ENCODE results near the gene CLSTN3.

DNA sequence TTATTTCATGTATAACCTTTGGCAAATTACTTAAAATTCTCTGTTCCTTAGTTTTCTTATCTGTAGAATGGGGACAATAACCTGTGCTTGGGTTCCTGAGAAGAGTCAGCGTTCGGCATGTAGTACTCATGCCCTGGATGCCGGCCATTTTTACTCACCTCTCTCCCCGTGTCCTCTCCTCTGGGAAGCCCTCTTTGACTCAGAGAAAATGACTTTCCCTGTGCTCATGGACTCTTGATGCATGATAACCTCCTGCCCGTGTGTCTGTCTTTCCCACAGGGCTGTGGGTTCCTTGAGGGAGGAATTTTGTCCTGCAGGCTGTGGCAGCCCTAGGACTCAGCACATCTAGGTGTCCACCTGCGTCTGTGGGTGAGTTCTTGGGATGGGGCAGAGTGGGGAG lies 15.3 kb upstream of the CLSTN3 start:
- TF ChIP-seq, protein P1, sequence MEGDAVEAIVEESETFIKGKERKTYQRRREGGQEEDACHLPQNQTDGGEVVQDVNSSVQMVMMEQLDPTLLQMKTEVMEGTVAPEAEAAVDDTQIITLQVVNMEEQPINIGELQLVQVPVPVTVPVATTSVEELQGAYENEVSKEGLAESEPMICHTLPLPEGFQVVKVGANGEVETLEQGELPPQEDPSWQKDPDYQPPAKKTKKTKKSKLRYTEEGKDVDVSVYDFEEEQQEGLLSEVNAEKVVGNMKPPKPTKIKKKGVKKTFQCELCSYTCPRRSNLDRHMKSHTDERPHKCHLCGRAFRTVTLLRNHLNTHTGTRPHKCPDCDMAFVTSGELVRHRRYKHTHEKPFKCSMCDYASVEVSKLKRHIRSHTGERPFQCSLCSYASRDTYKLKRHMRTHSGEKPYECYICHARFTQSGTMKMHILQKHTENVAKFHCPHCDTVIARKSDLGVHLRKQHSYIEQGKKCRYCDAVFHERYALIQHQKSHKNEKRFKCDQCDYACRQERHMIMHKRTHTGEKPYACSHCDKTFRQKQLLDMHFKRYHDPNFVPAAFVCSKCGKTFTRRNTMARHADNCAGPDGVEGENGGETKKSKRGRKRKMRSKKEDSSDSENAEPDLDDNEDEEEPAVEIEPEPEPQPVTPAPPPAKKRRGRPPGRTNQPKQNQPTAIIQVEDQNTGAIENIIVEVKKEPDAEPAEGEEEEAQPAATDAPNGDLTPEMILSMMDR (IDR thresholded peaks at IDR 0.05) = no peak
- no peak for TF ChIP-seq POLR2A (IDR thresholded peaks at IDR 0.05)
